EH (cell line): ENCODE results near the gene FAS.

ENCODE experiments used
- DNase-seq: peaks from one replicate; pipeline ENCODE4 v3.0.0-alpha.2; 2015; ENCODE audit warnings: low read depth

Gene FAS

GRCh38 chr10:89035461-89035860 lies 44.9 kb downstream of the FAS start:
- DNase-seq = no peak

GRCh38 chr10:89037096-89037495 lies 46.5 kb downstream of the FAS start:
- no peak for DNase-seq

GRCh38 chr10:89042562-89042961 lies 52.0 kb downstream of the FAS start:
- DNase-seq = no peak

GRCh38 chr10:89043052-89043451 lies 52.5 kb downstream of the FAS start:
- no peak for DNase-seq

GRCh38 chr10:89047397-89047796 lies 56.8 kb downstream of the FAS start:
- peak; percentile 65 for DNase-seq

- DNase-seq = no peak
Observed at GRCh38 chr10:89051593-89051992, 61.0 kb downstream of the FAS start.

- DNase-seq = no peak
Observed at GRCh38 chr10:89053555-89053954, 63.0 kb downstream of the FAS start.

- no peak for DNase-seq
Observed at GRCh38 chr10:89055159-89055558, 64.6 kb downstream of the FAS start.

- DNase-seq = no peak
Observed at GRCh38 chr10:89062861-89063260, 72.3 kb downstream of the FAS start.

GRCh38 chr10:89063465-89063864 lies 72.9 kb downstream of the FAS start:
- DNase-seq = no peak

GRCh38 chr10:89064748-89065147 lies 74.2 kb downstream of the FAS start:
- DNase-seq = no peak
